DOHH2 (cell line): ENCODE measurements around the gene COL4A1.

Source experiments
- CTCF ChIP-seq: fragments of 200-600 bp; sonication (generic); IDR thresholded peaks from one replicate; pipeline ENCODE4 v1.5.1; 2014; ENCODE audit warnings: antibody characterized with exemption, mild to moderate bottlenecking, low read depth, low read length; ENCODE audit not compliant: poor library complexity, severe bottlenecking
- EZH2phosphoT487 ChIP-seq: fragments of 200-600 bp; sonication (generic); IDR thresholded peaks from 2 replicates; pipeline ENCODE4 v1.6.1; 2017; ENCODE audit warnings: borderline replicate concordance, mild to moderate bottlenecking, antibody characterized with exemption, low read length, moderate library complexity, mixed read lengths

DNA sequence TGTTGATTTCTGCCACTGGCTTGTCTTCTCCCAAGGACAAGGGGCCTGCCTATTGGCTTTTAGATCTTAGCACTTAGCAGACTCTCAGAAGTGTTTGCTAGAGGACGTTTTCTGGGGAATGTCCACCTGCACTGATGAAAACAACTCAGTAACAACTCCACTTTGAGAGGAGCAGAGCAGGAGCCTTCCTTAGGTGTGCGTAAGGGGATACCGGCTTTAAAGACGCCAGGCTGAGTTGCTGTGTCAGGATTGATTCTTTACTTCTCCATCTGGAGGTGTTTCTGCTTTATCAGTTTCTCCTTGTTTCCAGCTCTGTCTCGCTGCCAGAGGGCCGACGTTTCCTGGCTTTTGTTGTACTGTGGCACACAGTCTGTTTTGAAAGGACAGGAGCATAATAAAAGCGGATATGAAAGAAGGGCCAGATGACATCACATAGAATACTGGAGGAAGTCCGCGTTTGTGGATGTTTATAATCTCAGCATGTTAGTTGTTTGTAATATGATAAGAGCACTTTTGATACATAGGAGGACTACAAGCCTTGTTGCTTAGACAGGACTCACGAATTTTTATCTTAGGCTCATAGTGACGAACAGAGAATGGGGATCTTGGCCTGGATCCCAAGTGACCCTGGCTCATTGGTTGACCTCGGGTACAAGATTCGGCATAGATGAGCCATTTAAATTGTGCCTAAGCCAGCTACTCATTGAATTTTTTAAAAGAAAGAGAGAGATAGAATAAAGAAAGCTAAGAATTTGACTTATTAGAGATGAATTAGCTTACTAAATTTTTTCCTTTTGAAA is 34.7 kb upstream of the COL4A1 start:
- no peak for TF ChIP-seq CTCF
- no peak for TF ChIP-seq EZH2phosphoT487
